Stomach (tissue), 4 donors: ENCODE data around the gene TNNT1.

Experiments used
- POLR2A ChIP-seq, 4 donors: fragments of 450-650 bp; IDR thresholded peaks; one replicate each; pipeline ENCODE4 v1.6.1; 2016; ENCODE audit warnings: antibody characterized with exemption in 4 of 4, control low read depth in 2 of 4, mild to moderate bottlenecking in 1 of 4, moderate library complexity in 1 of 4
- POLR2AphosphoS5 ChIP-seq, 3 donors: sonication (generic); formaldehyde crosslinking; IDR thresholded peaks; one replicate each; pipeline ENCODE4 v1.6.1; 2016; ENCODE audit warnings: antibody characterized with exemption in 3 of 3
- TF ChIP-seq, protein P1 (sequence below), 7 experiments: fragments of 450-650 bp in 4 of 7; fragments of 200-600 bp in 3 of 7; sonication (generic) in 3 of 7; IDR thresholded peaks; one replicate each; pipeline ENCODE4 v1.5.1; 2016 to 2019; ENCODE audit warnings: antibody characterized with exemption in 7 of 7, control low read depth in 2 of 7, mild to moderate bottlenecking in 1 of 7

DNA sequence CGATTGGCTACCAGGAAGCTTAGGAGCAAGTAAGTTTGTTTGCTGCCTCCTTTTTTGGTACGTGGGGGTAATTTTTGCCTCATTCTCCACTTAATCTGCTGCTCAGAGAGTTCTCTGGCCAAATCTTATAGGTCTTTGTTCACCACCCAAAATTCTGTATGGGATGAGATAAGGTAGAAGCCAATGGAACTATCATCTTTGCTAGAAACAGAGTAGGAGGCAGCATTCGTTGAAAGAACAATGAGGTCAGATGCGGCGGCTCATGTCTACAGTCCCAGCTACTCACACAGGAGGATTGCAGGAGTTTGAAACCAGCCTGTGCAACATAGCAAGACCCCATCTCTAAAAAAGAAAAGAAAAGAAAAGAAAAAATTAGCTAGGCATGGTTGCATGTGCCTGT lies 22.4 kb upstream of the TNNT1 start:
- TF ChIP-seq POLR2AphosphoS5 (IDR thresholded peaks at IDR 0.05): no peak
- TF ChIP-seq, protein P1, sequence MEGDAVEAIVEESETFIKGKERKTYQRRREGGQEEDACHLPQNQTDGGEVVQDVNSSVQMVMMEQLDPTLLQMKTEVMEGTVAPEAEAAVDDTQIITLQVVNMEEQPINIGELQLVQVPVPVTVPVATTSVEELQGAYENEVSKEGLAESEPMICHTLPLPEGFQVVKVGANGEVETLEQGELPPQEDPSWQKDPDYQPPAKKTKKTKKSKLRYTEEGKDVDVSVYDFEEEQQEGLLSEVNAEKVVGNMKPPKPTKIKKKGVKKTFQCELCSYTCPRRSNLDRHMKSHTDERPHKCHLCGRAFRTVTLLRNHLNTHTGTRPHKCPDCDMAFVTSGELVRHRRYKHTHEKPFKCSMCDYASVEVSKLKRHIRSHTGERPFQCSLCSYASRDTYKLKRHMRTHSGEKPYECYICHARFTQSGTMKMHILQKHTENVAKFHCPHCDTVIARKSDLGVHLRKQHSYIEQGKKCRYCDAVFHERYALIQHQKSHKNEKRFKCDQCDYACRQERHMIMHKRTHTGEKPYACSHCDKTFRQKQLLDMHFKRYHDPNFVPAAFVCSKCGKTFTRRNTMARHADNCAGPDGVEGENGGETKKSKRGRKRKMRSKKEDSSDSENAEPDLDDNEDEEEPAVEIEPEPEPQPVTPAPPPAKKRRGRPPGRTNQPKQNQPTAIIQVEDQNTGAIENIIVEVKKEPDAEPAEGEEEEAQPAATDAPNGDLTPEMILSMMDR (IDR thresholded peaks at IDR 0.05): no peak
- TF ChIP-seq POLR2A (IDR thresholded peaks at IDR 0.05): no peak
